Esophagus mucosa (tissue), 1 donor: Measurements from ENCODE around the gene SEZ6. TPM values are rescaled to one million over a fixed set of nuclear protein-coding genes. Genes with fewer than 3 reads are reported as not detected.
A peak's percentile ranks its signal among the peaks of the same experiment; 100 is the strongest.

Experiments
- ATAC-seq: fragments of 200-7000 bp; cut with Tn5 transposase; one replicate; pipeline ENCODE4 v1.9.1; 2020
- total RNA-seq: library from RNA; stranded (reverse); gene quantifications from one replicate; pipeline ENCODE4 v1.2.4, GENCODE V29; 2023
- donor health status: DM: yes; HTN: yes; CAD: no.

Gene SEZ6
- total RNA-seq = not detected

GRCh38 chr17:29005936-29006511, at the start of gene SEZ6:
TSS of gene SEZ6 (minus strand) at chr17:29006033. CDS start at chr17:29005869, 164 bp downstream.
- peak; percentile 62 for ATAC-seq

GRCh38 chr17:29054835-29055234, 49.0 kb upstream of the SEZ6 start:
- ATAC-seq = no peak

DNA sequence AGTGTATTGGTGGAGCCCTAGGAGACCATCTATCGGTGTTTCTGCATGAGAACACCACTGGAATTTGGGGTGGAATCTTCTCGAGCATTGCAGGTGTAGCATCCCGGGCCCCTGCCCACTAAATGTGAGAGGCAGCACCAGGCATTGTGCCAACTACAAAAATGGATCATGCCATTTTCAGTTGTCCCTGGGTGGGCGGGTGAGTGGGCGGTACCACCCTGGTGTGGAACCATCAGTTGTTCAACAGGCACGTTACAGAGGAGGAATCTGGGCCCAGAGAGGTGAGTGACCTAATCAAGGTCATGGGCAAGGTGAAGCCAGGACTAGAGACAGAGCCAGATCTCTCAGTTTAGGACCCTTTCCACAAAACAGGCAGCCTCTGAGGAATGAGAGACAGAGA, 45.9 kb upstream of the SEZ6 start:
- no peak for ATAC-seq

DNA sequence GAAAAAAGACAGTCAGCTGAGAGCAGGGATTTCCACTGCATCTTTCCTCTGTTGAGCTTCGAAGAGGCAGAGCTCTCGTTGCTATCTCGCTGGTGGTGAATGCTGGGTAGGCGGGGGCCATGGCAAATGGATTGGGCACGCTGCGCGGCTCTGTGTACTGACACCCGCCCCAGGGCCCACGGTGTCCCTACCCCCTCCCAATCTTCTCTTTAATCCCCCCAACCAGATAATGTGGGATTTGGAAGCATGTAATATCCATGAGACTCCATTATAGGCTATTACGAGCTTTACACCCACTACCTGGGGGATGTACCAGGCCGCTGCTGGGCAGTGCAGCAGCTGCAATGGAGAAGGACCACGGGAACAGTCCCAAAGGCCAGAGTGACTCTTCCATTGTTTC, 45.4 kb upstream of the SEZ6 start:
- no peak for ATAC-seq

DNA sequence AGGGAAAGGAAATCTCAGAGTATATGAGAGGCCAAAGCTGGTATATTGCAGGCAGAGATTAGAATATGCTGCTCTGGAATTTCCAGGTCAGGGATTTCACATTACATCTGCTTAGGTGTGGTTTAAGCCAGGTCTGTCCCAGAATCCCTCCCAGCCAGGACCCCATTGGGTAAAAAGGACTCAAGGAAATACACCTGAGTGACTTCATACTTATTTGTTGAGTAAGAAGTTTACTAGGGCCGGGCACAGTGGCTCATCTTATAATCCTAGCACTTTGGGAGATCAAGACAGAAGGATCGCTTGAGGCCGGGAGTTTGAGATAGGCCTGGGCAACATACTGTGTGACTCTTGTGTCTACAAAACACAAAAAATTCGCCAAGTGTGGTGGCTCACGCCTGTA, 44.3 kb upstream of the SEZ6 start:
- ATAC-seq = no peak

DNA sequence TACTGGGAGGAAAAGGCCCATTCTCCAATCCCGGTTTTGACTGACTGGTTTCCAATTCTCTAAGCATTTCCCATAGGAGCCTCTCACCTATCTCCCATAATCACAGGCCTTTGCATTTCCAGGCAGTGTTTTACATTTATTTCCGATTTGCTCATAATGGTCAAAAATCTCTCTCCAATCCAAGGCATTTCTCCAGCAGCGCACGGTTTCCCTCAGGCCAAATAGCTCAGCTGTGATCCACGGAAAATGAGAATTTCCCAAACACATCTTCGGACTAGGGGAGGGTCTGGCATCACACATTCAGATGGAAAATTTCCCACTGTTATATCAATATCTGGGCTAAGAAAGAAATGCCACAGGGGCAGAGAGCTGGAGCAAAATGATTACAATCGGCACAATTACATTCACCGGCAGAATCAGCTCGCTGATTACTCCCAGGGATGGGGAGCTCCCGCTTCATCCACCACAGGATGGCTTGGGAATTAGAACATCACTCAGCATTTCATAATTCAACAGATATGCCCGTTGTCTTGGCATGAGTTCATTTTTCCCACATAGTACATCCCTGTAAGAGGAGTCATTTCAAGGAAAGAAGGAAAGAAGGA, 43.8 kb upstream of the SEZ6 start:
- no peak for ATAC-seq

GRCh38 chr17:29048440-29049368, 42.9 kb upstream of the SEZ6 start:
- no peak for ATAC-seq

GRCh38 chr17:29046473-29046839, 40.6 kb upstream of the SEZ6 start:
- no peak for ATAC-seq

- no peak for ATAC-seq
Measured at GRCh38 chr17:29045734-29046472, 40.1 kb upstream of the SEZ6 start.

- ATAC-seq = no peak
Measured at GRCh38 chr17:29045026-29045425, 39.2 kb upstream of the SEZ6 start.

GRCh38 chr17:29043539-29044145, 37.8 kb upstream of the SEZ6 start:
- ATAC-seq = no peak

GRCh38 chr17:29042679-29043538, 37.1 kb upstream of the SEZ6 start, which contains the start of gene PIPOX:
TSS of gene PIPOX (plus strand) at chr17:29043141. CDS start at chr17:29043226, 85 bp downstream.
- ATAC-seq = no peak

DNA sequence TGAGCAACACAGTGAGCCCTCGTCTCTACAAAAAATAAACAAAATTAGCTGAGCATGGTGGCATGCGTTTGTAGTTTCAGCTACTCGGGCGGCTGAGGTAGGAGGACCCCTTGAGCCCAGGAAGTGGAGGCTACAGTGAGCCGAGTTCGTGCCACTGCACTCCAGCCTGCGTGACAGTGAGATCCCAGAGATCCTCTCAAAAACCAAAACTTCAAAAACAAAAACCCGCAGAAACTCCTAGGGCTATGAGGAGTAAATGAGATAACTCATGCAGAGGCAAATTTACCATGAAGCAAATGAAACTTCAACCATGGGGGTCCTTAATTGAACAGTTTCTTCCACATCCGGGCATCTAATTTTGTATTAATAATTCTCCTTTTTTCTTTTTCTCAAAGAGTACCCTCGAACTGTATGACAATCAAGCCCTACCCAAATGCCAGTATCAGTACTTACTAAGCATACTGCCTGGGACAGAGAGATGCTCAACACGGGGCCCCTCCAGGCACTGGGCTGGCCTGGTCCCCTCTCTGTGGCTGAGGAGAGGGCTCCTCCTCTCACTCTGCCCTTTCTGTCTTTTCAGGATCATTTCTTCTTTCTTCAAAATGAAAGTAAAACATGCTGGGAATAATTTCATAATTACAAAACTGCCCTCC, 36.3 kb upstream of the SEZ6 start:
- ATAC-seq = no peak

GRCh38 chr17:29041571-29041970, 35.7 kb upstream of the SEZ6 start:
- ATAC-seq = no peak

- no peak for ATAC-seq
Measured at GRCh38 chr17:29041091-29041490, 35.3 kb upstream of the SEZ6 start.

- ATAC-seq = peak; percentile 39
Measured at GRCh38 chr17:29039764-29040598, 34.1 kb upstream of the SEZ6 start.

DNA sequence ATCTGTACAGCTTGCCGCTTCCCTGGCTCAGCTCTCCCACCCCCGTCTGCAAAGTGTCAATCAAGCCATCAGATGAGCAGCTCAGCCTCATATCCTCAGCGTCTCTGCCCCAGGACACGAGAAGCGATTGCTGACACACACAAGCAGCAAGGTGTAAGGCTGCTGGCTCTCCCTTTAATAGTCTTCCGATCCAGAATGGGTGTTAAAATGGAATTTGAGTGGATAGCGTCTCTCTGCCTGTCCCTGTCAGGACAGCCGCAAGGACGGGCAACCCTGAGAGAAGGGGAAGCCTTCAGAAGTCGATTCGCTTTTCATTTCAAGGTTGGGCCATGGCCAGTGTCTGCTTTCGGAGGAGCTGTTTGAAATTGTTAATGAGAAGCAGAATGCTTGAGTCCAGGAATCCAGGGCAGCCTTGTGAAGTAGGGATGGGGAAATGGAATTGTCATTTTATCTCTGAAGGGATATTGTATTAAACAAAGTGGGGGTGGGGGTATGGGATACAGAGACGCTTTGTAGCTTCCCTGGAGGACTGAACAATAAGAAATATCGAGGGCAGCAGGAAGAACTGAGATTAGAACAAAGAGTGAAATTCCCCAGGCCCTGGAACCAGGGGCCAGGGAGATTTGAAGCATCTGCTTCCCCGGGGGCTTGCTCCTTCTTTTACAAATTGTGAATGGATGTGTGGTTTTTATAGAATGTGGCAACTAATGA, 32.4 kb upstream of the SEZ6 start:
- no peak for ATAC-seq

DNA sequence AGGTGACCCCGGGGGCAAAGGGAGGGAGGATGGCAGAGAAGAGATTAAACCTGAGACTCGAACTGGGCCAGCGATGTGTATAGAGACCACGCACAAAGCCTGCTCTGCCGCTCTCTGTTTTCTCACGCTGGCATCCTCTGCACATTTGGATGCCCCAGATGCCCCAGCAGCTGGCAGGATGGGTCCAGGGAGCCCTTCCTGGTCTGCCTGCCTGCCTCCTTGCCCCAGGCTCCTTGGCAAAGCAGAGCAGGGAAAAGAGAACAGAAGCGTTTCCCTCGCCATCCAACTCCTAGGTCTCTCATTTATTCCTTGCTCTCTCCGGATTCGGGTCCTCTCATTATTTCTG, 31.9 kb upstream of the SEZ6 start:
- no peak for ATAC-seq

DNA sequence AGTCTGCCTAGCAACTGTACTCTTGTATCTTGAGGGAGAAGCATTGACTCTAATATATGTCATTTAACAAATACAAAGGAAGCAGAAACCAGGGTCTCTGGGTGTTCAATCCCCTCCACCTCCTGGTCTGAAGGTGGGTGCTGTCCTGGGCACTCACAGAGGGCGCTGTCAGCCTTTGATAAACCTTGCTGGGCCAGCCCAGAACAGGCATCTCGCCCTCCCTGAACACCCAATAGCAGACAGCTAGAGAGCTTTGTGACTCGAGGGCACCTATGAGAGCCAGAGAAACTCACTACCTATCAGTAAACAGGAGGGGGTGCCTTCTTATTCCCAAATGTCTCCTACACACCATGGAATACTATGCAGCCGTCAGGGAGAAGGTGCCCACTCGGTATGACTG, 30.8 kb upstream of the SEZ6 start:
- no peak for ATAC-seq
